AG10803 (cell line): Measurements from ENCODE around the gene MYLK2.
A peak's percentile ranks its signal among the peaks of the same experiment; 100 is the strongest.

Source experiments
- DNase-seq: peaks from one replicate; pipeline ENCODE4 v3.0.0; 2010; ENCODE audit warnings: low read depth
- H3K4me3 ChIP-seq: 2 replicates; pipeline ENCODE4 v1.5.1; 2011; ENCODE audit warnings: mild to moderate bottlenecking, low read length, control low read depth
- TF ChIP-seq, protein P1 (sequence below): conservative IDR thresholded peaks from 2 replicates; pipeline ENCODE4 v1.5.1; 2011; ENCODE audit warnings: mild to moderate bottlenecking, low read length, control low read depth, inconsistent platforms

Gene MYLK2

DNA sequence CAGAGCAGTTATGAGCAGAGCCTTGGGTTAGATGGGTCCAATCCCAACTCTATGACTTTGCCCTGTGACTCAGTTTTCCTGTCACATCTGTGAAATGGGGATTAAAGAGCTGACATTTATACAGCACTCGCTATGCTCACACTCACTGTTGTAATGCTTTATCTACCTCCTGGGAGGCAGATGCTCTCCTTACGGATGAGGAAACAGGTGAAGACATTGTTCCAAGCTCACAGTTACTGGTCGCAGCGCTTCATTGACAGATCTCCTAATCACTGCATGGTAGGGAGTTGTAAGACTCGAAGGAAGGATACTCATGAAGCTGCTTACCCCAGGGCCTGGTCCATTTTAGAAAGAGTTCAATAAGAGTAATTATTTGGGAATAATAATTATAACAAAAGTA, 2.9 kb upstream of the MYLK2 start:
- no peak for DNase-seq
- no peak overlapping the region for H3K4me3 ChIP-seq
- TF ChIP-seq, protein P1, sequence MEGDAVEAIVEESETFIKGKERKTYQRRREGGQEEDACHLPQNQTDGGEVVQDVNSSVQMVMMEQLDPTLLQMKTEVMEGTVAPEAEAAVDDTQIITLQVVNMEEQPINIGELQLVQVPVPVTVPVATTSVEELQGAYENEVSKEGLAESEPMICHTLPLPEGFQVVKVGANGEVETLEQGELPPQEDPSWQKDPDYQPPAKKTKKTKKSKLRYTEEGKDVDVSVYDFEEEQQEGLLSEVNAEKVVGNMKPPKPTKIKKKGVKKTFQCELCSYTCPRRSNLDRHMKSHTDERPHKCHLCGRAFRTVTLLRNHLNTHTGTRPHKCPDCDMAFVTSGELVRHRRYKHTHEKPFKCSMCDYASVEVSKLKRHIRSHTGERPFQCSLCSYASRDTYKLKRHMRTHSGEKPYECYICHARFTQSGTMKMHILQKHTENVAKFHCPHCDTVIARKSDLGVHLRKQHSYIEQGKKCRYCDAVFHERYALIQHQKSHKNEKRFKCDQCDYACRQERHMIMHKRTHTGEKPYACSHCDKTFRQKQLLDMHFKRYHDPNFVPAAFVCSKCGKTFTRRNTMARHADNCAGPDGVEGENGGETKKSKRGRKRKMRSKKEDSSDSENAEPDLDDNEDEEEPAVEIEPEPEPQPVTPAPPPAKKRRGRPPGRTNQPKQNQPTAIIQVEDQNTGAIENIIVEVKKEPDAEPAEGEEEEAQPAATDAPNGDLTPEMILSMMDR = no peak

DNA sequence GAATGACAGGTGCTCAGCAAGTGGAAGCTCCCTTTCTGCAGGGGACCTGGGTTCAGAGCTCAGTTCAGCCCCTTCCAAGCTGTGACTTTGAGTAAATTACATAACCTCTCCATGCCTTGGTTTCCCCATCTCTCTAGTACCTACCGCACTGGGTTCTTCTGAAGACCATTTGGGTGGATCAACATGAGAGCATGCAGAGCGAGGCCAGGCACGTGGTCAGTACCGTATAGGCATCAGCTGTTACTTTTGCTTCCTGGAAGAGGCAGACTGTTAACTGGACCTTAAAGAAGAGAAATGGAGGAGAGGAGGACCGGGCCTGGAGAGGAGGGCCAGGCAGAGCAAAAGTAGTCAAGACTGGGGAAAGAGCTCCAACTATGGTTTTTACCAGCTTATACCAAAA, 1.7 kb upstream of the MYLK2 start:
- DNase-seq = no peak
- TF ChIP-seq, protein P1 = no peak
- H3K4me3 ChIP-seq = no peak overlapping the region

DNA sequence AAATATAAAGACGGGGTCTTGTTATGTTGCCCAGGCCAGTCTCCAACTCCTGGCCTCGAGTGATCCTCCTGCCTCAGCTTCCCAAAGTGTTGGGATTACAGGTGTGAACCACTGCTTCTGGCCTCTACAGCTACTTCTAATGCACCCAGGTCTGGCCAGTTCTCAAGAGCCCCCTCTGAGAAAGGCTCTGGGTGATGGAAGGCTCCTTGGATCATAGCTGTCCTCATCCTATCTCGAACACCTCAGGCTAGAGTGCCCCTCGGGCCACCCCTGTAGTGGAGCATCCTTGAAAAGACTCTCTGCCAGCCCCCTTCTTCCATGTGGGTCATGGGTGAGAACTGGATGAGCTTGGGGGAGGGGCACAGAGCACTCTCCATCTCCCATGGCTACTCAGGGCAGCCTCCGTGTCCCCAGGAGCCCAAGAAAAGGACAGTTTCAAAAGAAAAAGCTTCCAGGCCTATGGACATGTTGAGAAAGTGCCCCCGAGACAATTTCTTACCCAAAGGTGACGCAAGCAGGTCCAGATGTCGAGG, 714 bp upstream of the MYLK2 start:
- H3K4me3 ChIP-seq = no peak overlapping the region
- TF ChIP-seq, protein P1 = no peak
- DNase-seq = no peak

DNA sequence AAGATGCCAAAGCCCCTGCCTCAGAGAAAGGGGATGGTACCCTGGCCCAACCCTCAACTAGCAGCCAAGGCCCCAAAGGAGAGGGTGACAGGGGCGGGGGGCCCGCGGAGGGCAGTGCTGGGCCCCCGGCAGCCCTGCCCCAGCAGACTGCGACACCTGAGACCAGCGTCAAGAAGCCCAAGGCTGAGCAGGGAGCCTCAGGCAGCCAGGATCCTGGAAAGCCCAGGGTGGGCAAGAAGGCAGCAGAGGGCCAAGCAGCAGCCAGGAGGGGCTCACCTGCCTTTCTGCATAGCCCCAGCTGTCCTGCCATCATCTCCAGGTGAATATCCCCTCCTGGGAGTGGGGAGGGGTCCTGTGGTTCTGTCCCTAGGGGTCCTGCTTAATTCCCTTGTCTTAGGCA, 1.1 kb downstream of the MYLK2 start:
- H3K4me3 ChIP-seq = no peak overlapping the region
- TF ChIP-seq, protein P1 = no peak

DNA sequence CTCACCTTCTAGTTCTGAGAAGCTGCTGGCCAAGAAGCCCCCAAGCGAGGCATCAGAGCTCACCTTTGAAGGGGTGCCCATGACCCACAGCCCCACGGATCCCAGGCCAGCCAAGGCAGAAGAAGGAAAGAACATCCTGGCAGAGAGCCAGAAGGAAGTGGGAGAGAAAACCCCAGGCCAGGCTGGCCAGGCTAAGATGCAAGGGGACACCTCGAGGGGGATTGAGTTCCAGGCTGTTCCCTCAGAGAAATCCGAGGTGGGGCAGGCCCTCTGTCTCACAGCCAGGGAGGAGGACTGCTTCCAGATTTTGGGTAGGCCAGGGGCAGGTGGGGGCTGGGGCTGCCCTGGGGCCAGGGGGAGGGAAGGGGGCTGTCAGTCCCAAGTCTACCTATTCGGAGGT, 2.3 kb downstream of the MYLK2 start:
- no peak for DNase-seq
- no peak overlapping the region for H3K4me3 ChIP-seq
- TF ChIP-seq, protein P1 = no peak

More for the DNA sequence above, 1.1 kb downstream of the MYLK2 start:
- no peak for DNase-seq

DNA sequence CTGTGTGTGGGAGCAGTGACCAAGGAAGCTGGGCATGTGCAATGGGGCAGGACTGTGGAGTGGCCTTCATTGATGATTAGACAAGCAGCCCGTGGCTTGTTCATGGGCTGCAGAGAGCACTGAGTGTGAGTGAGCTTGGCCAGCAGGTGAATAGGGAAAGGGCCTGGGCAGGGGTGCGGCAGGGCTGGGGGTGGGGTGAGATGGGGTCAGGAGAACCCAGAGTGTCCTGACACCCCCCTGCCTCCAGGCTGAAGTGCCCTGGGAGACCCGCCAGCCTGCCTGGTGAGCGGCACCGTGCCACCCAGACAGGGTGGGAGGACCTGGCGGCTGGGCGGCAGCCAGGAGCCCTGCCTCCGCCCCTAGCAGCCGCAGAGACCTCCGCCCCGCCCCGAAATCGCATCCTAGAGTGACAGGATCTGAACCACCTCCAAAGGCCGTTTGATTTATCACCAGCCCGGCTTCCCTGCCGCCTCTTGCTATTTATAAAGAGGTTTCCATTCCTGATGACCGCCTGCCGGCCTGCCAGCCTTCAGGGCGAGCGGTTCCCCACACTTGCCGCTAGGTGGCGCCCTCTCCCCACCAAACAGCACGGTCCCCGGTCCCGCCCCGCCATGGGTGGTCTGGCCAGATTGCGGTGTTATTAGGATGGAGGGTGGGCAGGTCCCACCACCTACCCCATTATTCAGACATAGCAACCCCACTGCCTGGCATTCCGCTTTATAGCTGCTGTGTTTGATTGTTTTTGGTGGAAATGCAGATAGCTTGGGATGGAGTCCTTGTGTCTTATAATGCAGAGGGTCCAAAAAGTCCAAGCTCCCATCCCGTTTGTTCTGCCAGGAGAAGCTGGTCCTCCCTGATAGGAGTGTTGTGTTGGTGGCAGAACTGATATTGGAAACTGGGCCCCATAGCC, 3.5 kb downstream of the MYLK2 start:
- no peak overlapping the region for H3K4me3 ChIP-seq
- peak; percentile 54 for DNase-seq
- TF ChIP-seq, protein P1 = peak; percentile 86
